ENCODE results near the gene PTRH1.

- TF ChIP-seq CTCF (IDR thresholded peaks at IDR 0.05 in 4 of 5, conservative IDR thresholded peaks at IDR 0.05 in 1 of 5) = no peak
- TF ChIP-seq POLR2A (IDR thresholded peaks at IDR 0.05) = no peak
Observed at GRCh38 chr9:127711226-127711701, 4.2 kb downstream of the PTRH1 start.
